Uterus (tissue), 4 donors: ENCODE measurements around the gene ZNF407. TPM values are rescaled to one million over a fixed set of nuclear protein-coding genes. Genes with fewer than 3 reads are reported as not detected.

Source experiments
- DNase-seq, 2 donors: peaks; one replicate each; pipeline ENCODE4 v3.0.0-alpha.2; 2019 to 2020
- H3K27ac ChIP-seq, 2 donors: fragments of 200-600 bp; sonication (generic); 1 replicate in 1 of 2; 2 replicates in 1 of 2; pipeline ENCODE4 v1.5.1; 2016 to 2018
- H3K27me3 ChIP-seq, 2 donors: fragments of 200-600 bp; sonication (generic); one replicate each; pipeline ENCODE4 v1.5.1; 2018 to 2019; ENCODE audit warnings: control low read depth in 1 of 2
- H3K36me3 ChIP-seq, 2 donors: fragments of 200-600 bp; sonication (generic); one replicate each; pipeline ENCODE4 v1.5.1; 2019; ENCODE audit warnings: control low read depth in 1 of 2
- H3K4me1 ChIP-seq, 2 donors: fragments of 200-600 bp; sonication (generic); one replicate each; pipeline ENCODE4 v1.5.1; 2018 to 2019; ENCODE audit warnings: control low read depth in 1 of 2
- H3K4me3 ChIP-seq, 2 donors: fragments of 200-600 bp; sonication (generic); 1 replicate in 1 of 2; 2 replicates in 1 of 2; pipeline ENCODE4 v1.5.1; 2018 to 2019; ENCODE audit warnings: mild to moderate bottlenecking in 1 of 2
- H3K9me3 ChIP-seq, 2 donors: fragments of 200-600 bp; sonication (generic); one replicate each; pipeline ENCODE4 v1.5.1; 2019; ENCODE audit warnings: control low read depth in 1 of 2
- CTCF ChIP-seq, 4 experiments: fragments of 200-600 bp in 2 of 4; fragments of 450-650 bp in 2 of 4; sonication (generic) in 2 of 4; IDR thresholded peaks; one replicate each; pipeline ENCODE4 v1.5.1; 2016 to 2019; ENCODE audit warnings: antibody characterized with exemption in 4 of 4, mild to moderate bottlenecking in 2 of 4, moderate library complexity in 1 of 4
- POLR2A ChIP-seq, 2 donors: fragments of 450-650 bp; IDR thresholded peaks; one replicate each; pipeline ENCODE4 v1.6.1; 2016; ENCODE audit warnings: antibody characterized with exemption in 2 of 2, mild to moderate bottlenecking in 1 of 2, moderate library complexity in 1 of 2
- intact Hi-C: fragments of 100-400 bp; cut with DNase I; formaldehyde crosslinking; loops from one replicate; pipeline ENCODE4 v1.15.1; 2023; ENCODE audit warnings: low total_unique reads
- total RNA-seq, 4 donors: library from RNA; depleted of rRNA in 3 of 4; stranded (reverse); fragments of >200 nt in 3 of 4; gene quantifications; one replicate each; pipeline versions ENCODE4 v1.1.0 to v1.2.4, GENCODE V29; 2014 to 2023
- donor health status: DM: yes; HTN: yes; CAD: no.

ZNF407 gene
- total RNA-seq, 4 donors from 2014 or later, result 10.6 to 38.9 (median 23.7) TPM

DNA sequence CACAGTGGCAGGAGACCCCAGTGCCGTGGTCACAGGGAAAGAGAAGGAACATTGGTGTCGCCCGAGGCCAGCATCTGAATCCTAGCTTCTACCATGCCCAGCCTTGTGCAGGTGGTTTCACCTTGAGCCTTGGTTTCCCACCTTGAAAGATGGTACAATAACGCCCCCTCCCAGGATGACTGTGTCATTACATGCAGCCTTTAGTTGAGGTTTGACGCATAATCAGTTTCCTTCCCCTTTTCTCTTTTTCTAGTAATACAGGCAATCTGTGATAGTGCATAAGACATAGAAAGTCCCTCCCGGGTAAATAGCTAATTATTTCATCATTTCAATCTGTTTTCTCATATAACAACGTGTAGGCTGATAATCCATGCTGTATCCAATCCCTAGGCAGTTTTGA, 29.8 kb upstream of the ZNF407 start:
- DNase-seq, result no peak
- no peaks in the 10 kb centered on the region for H3K36me3 ChIP-seq
- H3K27ac ChIP-seq, result no peak overlapping the region
- no peaks in the 10 kb centered on the region for H3K4me1 ChIP-seq
- H3K4me3 ChIP-seq, result no peak overlapping the region
- no peaks in the 10 kb centered on the region for H3K27me3 ChIP-seq
- intact Hi-C loops, result no loop called here
- no peak for TF ChIP-seq CTCF (IDR thresholded peaks at IDR 0.05)
- no peak for TF ChIP-seq POLR2A (IDR thresholded peaks at IDR 0.05)
- no peaks in the 10 kb centered on the region for H3K9me3 ChIP-seq

GRCh38 chr18:74569401-74569800, 28.3 kb upstream of the ZNF407 start:
- intact Hi-C loops, result no loop called here
- Histone ChIP-seq H3K27ac (no peak overlapping the region), H3K36me3 (no peaks in the 10 kb centered on the region), H3K4me1 (no peaks in the 10 kb centered on the region), H3K9me3 (no peaks in the 10 kb centered on the region), H3K4me3 (no peak overlapping the region), H3K27me3 (no peaks in the 10 kb centered on the region)
- no peak for TF ChIP-seq POLR2A (IDR thresholded peaks at IDR 0.05)
- no peak for TF ChIP-seq CTCF (IDR thresholded peaks at IDR 0.05)
- no peak for DNase-seq

DNA sequence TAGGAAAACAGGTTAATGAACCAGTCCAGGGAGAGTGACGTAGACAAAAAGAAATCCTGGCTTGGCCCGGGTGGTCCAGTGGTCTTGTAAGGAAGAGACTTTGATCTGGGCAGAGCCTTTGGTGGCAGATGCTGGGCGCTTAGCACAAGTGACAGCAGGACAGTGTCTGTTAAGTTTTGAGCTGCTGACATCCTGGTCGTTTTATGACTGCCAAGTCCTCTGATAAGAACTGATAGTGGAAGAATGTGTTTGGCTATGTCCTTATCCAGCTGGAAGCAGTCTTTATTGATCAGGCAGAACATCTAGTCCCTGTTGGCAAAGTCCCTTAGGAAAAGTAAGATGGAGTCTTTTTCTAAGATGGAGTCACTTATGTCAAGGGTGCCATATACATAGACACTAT, 27.4 kb upstream of the ZNF407 start:
- intact Hi-C loops, result no loop called here
- no peaks in the 10 kb centered on the region for H3K9me3 ChIP-seq
- H3K36me3 ChIP-seq, result no peaks in the 10 kb centered on the region

GRCh38 chr18:74571895-74572680, 25.6 kb upstream of the ZNF407 start:
- Histone ChIP-seq H3K27ac (no peak overlapping the region), H3K27me3 (no peaks in the 10 kb centered on the region), H3K9me3 (no peaks in the 10 kb centered on the region), H3K36me3 (no peaks in the 10 kb centered on the region), H3K4me3 (no peak overlapping the region), H3K4me1 (no peaks in the 10 kb centered on the region)
- intact Hi-C loops, result no loop called here
- no peak for DNase-seq
- TF ChIP-seq CTCF (IDR thresholded peaks at IDR 0.05) (no peak), POLR2A (IDR thresholded peaks at IDR 0.05) (no peak)

More for the DNA sequence above, 27.4 kb upstream of the ZNF407 start:
- no peak for DNase-seq
- no peaks in the 10 kb centered on the region for H3K27me3 ChIP-seq
- H3K4me3 ChIP-seq, result no peak overlapping the region
- no peaks in the 10 kb centered on the region for H3K4me1 ChIP-seq
- no peak overlapping the region for H3K27ac ChIP-seq
- TF ChIP-seq CTCF (IDR thresholded peaks at IDR 0.05) (no peak), POLR2A (IDR thresholded peaks at IDR 0.05) (no peak)

- TF ChIP-seq CTCF (IDR thresholded peaks at IDR 0.05) (no peak), POLR2A (IDR thresholded peaks at IDR 0.05) (no peak)
- H3K4me3 ChIP-seq, result no peak overlapping the region
- H3K27me3 ChIP-seq, result no peaks in the 10 kb centered on the region
- no peaks in the 10 kb centered on the region for H3K36me3 ChIP-seq
- intact Hi-C loops, result no loop called here
- H3K4me1 ChIP-seq, result no peaks in the 10 kb centered on the region
- no peaks in the 10 kb centered on the region for H3K9me3 ChIP-seq
- no peak overlapping the region for H3K27ac ChIP-seq
- DNase-seq, result no peak
These were observed 24.6 kb upstream of the ZNF407 start for GRCh38 chr18:74573053-74573452.
